Vagina (tissue), 2 donors: ENCODE data around the gene HAAO. TPM values are rescaled to one million over a fixed set of nuclear protein-coding genes. Genes with fewer than 3 reads are reported as not detected.
A peak's percentile ranks its signal among the peaks of the same experiment; 100 is the strongest.

ENCODE experiments used
- DNase-seq, 2 donors: peaks; one replicate each; pipeline ENCODE4 v3.0.0-alpha.2; 2017; ENCODE audit errors: extremely low spot score in 2 of 2
- H3K27ac ChIP-seq: fragments of 200-600 bp; sonication (generic); one replicate; pipeline ENCODE4 v1.5.1; 2019
- H3K27me3 ChIP-seq: fragments of 200-600 bp; sonication (generic); one replicate; pipeline ENCODE4 v1.5.1; 2019
- H3K36me3 ChIP-seq, 2 donors: fragments of 200-600 bp; sonication (generic); one replicate each; pipeline ENCODE4 v1.5.1; 2017 to 2019
- H3K4me1 ChIP-seq: fragments of 200-600 bp; sonication (generic); one replicate; pipeline ENCODE4 v1.5.1; 2019
- H3K4me3 ChIP-seq, 2 donors: fragments of 200-600 bp; sonication (generic); 1 replicate in 1 of 2; 2 replicates in 1 of 2; pipeline ENCODE4 v1.5.1; 2016 to 2019
- H3K9me3 ChIP-seq: fragments of 200-600 bp; sonication (generic); one replicate; pipeline ENCODE4 v1.5.1; 2019
- POLR2A ChIP-seq, 2 donors: fragments of 450-650 bp; IDR thresholded peaks; one replicate each; pipeline ENCODE4 v1.6.1; 2017; ENCODE audit warnings: antibody characterized with exemption in 2 of 2, mild to moderate bottlenecking in 2 of 2, moderate library complexity in 2 of 2
- POLR2AphosphoS5 ChIP-seq, 2 donors: sonication (generic); formaldehyde crosslinking; IDR thresholded peaks; one replicate each; pipeline ENCODE4 v1.9.0; 2017; ENCODE audit warnings: antibody characterized with exemption in 2 of 2, mild to moderate bottlenecking in 2 of 2, low read depth in 1 of 2; ENCODE audit not compliant: insufficient read depth in 1 of 2
- intact Hi-C: fragments of 100-400 bp; cut with DNase I; formaldehyde crosslinking; loops from one replicate; pipeline ENCODE4 v1.15.1; 2023
- total RNA-seq: library from RNA; depleted of rRNA; stranded (reverse); fragments of >200 nt; gene quantifications from one replicate; pipeline ENCODE4 v1.2.3, GENCODE V29; 2016
- TF ChIP-seq, protein P1 (sequence below), 3 experiments: fragments of 450-650 bp in 2 of 3; fragments of 200-600 bp in 1 of 3; sonication (generic) in 1 of 3; IDR thresholded peaks; one replicate each; pipeline ENCODE4 v1.5.1; 2017 to 2019; ENCODE audit warnings: antibody characterized with exemption in 3 of 3, mild to moderate bottlenecking in 2 of 3, moderate library complexity in 2 of 3

Gene HAAO
- total RNA-seq, 1 donor from 2014 or later: 5.9 TPM

DNA sequence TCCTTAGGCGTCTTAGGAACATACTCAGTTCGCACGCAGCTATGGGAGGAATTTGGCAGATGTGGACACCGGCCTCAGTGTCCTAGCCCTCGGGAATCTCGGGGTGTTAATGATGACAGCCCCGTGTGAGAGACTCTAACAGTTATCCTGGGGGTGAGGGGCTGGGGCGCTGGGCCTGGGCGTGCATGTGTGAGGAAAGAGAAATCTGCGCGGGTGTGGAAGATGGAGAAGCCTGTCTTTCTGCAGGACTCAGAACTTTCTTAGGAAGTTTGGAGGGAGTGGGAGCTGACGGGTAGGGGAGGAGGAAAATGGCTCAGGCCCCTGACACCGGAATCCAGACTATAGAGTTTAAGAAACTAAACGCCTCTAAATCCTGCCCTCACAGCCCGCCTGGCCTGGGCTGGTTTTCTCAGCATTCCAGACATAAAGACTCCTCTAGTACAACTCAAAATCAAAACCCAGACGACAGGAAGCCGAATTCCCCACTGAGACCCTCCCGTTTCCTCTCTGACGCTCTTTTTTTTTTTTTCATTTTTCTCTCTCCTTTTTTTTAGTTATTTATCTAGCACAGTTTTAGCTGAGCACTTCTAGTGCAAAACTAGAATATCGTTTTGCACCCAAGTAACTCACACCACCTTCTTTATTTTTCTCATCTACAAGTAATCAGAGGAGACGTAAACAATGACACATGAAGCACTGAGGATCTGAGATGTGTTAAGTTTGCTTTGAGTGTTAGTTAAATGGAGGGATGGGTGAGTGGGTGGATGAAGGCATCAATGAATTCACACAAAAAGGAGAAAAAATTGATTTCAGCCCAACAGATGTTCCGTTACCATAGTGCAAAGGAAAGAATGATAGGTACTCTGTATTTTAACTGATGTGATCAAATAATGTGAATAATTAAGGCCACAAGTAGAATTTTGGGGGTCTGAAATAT is 1.2 kb upstream of the HAAO start:
- DNase-seq: no peak
- TF ChIP-seq POLR2A (IDR thresholded peaks at IDR 0.05) (no peak), POLR2AphosphoS5 (IDR thresholded peaks at IDR 0.05; ENCODE audit: insufficient read depth in 1 of 2, low read depth in 1 of 2) (no peak)
- TF ChIP-seq, protein P1, sequence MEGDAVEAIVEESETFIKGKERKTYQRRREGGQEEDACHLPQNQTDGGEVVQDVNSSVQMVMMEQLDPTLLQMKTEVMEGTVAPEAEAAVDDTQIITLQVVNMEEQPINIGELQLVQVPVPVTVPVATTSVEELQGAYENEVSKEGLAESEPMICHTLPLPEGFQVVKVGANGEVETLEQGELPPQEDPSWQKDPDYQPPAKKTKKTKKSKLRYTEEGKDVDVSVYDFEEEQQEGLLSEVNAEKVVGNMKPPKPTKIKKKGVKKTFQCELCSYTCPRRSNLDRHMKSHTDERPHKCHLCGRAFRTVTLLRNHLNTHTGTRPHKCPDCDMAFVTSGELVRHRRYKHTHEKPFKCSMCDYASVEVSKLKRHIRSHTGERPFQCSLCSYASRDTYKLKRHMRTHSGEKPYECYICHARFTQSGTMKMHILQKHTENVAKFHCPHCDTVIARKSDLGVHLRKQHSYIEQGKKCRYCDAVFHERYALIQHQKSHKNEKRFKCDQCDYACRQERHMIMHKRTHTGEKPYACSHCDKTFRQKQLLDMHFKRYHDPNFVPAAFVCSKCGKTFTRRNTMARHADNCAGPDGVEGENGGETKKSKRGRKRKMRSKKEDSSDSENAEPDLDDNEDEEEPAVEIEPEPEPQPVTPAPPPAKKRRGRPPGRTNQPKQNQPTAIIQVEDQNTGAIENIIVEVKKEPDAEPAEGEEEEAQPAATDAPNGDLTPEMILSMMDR (IDR thresholded peaks at IDR 0.05): no peak
- peak overlapping the region; percentile 95 for H3K27ac ChIP-seq
- no peaks in the 10 kb centered on the region for H3K36me3 ChIP-seq
- H3K27me3 ChIP-seq: no peaks in the 10 kb centered on the region
- peaks cover 15% of the 10 kb centered on the region for H3K4me1 ChIP-seq
- H3K9me3 ChIP-seq: no peaks in the 10 kb centered on the region
- intact Hi-C loops: no loop called here
- H3K4me3 ChIP-seq: peak overlapping the region; percentile 52 to 56

DNA sequence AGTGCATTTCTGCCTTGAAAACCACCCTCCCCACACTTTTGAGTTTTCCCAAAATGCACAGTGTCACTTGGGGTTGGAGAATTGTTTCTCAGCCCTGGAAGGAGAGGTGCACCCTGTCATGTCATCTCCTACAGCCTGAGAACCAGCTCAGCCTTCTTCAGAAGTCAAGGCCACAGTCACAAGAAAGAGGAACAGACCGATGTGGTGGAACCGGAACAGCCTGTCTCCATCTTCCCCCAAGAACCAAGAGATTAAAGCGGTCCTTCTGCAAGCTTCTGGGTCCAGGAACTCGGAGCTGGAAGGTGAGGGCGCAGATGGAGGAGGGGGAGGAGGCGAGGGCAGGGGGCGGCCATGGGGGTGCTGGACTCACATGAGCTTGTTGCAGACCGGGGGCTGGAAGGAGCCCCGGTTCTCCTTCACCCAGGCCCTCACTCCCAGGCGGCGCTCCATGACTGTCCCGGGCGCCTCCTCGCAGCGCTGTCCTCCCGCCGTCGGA is 248 bp downstream of the HAAO start:
- Histone ChIP-seq H3K4me3 (peak overlapping the region; percentile 52 to 56), H3K36me3 (no peaks in the 10 kb centered on the region), H3K27me3 (no peaks in the 10 kb centered on the region), H3K9me3 (no peaks in the 10 kb centered on the region), H3K27ac (peak overlapping the region; percentile 95), H3K4me1 (peaks cover 15% of the 10 kb centered on the region)
- no peak for DNase-seq
- no peak for TF ChIP-seq POLR2A (IDR thresholded peaks at IDR 0.05)
- TF ChIP-seq, protein P1 (IDR thresholded peaks at IDR 0.05): no peak
- intact Hi-C loops: no loop called here

DNA sequence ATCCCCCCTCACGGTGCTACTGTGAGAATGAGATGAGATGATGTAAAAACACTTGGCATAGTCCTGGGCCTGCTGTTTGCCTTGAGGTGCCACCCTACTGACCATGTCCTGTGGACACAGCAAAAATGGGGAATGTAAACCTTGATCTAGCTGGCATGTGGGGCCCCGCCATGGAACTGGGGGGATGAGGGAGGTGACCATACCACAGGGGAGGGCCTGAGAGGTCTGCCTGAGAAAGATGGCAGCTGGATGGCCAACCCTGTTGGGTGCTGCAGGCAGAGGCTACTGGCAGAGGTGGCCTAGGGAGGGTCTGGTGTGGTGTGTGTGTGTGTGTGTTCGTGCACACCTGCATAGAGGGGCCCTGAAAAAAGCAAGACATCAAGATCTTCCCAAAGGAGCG is 777 bp downstream of the HAAO start:
- H3K4me3 ChIP-seq: peak overlapping the region; percentile 52 to 56
- intact Hi-C loops: no loop called here
- TF ChIP-seq POLR2AphosphoS5 (IDR thresholded peaks at IDR 0.05; ENCODE audit: insufficient read depth in 1 of 2, low read depth in 1 of 2): no peak
- no peak for TF ChIP-seq POLR2A (IDR thresholded peaks at IDR 0.05)
- TF ChIP-seq, protein P1 (IDR thresholded peaks at IDR 0.05): no peak
- no peaks in the 10 kb centered on the region for H3K36me3 ChIP-seq
- H3K9me3 ChIP-seq: no peaks in the 10 kb centered on the region
- DNase-seq: no peak
- peak overlapping the region; percentile 95 for H3K27ac ChIP-seq
- no peaks in the 10 kb centered on the region for H3K27me3 ChIP-seq
- H3K4me1 ChIP-seq: peaks cover 15% of the 10 kb centered on the region

DNA sequence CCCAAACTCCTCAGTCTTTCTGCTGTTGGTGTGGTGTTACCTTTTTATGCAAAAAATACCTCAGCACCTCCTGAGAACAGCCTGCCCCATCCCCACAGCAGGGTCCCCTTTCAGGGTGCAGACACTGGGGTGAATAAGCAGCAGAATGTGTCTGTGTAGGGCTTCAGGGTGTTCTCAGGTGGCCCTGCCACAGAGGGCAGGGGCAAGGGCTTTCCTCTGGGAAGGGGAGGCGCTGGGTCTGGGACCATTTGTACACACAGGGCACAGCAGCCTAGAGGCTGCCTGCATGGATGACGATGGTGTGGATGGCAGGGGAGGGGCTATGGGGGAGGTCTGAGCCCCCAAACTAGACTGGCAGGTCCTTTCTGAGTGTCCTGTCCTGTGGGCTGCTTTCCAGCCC is 2.6 kb downstream of the HAAO start:
- Histone ChIP-seq H3K27me3 (no peaks in the 10 kb centered on the region), H3K4me3 (no peak overlapping the region), H3K4me1 (peaks cover 15% of the 10 kb centered on the region), H3K36me3 (no peaks in the 10 kb centered on the region), H3K9me3 (no peaks in the 10 kb centered on the region), H3K27ac (no peak overlapping the region)
- no peak for DNase-seq
- no peak for TF ChIP-seq POLR2AphosphoS5 (IDR thresholded peaks at IDR 0.05; ENCODE audit: insufficient read depth in 1 of 2, low read depth in 1 of 2)
- TF ChIP-seq POLR2A (IDR thresholded peaks at IDR 0.05): no peak
- TF ChIP-seq, protein P1 (IDR thresholded peaks at IDR 0.05): no peak
- intact Hi-C loops: no loop called here

DNA sequence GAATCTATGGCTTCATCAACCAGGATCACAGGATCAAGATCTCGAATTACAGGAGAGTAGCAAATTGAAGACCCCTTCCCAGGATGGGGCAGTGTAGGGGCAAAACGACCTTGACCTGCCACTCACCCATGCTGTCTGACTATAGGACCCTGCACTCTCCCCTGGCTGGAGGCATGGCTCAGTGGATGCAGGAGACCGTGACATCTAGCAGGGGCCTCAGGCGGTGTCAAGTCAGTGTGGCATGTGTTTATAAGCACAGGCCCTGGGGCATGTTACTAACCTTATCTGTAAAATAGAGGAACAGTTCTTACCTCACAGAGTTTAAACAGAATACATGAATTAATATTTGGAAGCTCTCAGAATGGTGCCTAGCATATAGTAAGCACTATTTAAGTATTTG is 3.5 kb downstream of the HAAO start:
- Histone ChIP-seq H3K9me3 (no peaks in the 10 kb centered on the region), H3K36me3 (no peaks in the 10 kb centered on the region), H3K4me3 (no peak overlapping the region), H3K27ac (no peak overlapping the region), H3K27me3 (no peaks in the 10 kb centered on the region), H3K4me1 (peaks cover 15% of the 10 kb centered on the region)
- DNase-seq: no peak
- intact Hi-C loops: no loop called here
- TF ChIP-seq, protein P1 (IDR thresholded peaks at IDR 0.05): no peak
- no peak for TF ChIP-seq POLR2AphosphoS5 (IDR thresholded peaks at IDR 0.05; ENCODE audit: insufficient read depth in 1 of 2, low read depth in 1 of 2)
- no peak for TF ChIP-seq POLR2A (IDR thresholded peaks at IDR 0.05)
